ENCODE results near the gene FAM181A. TPM values are rescaled to one million over a fixed set of nuclear protein-coding genes. Genes with fewer than 3 reads are reported as not detected.

The FAM181A gene
- total and polyA plus RNA-seq, 10 of the 15 experiments (the other 5 are each of a cell fraction or from before 2014, with no cell fraction given): not detected

DNA sequence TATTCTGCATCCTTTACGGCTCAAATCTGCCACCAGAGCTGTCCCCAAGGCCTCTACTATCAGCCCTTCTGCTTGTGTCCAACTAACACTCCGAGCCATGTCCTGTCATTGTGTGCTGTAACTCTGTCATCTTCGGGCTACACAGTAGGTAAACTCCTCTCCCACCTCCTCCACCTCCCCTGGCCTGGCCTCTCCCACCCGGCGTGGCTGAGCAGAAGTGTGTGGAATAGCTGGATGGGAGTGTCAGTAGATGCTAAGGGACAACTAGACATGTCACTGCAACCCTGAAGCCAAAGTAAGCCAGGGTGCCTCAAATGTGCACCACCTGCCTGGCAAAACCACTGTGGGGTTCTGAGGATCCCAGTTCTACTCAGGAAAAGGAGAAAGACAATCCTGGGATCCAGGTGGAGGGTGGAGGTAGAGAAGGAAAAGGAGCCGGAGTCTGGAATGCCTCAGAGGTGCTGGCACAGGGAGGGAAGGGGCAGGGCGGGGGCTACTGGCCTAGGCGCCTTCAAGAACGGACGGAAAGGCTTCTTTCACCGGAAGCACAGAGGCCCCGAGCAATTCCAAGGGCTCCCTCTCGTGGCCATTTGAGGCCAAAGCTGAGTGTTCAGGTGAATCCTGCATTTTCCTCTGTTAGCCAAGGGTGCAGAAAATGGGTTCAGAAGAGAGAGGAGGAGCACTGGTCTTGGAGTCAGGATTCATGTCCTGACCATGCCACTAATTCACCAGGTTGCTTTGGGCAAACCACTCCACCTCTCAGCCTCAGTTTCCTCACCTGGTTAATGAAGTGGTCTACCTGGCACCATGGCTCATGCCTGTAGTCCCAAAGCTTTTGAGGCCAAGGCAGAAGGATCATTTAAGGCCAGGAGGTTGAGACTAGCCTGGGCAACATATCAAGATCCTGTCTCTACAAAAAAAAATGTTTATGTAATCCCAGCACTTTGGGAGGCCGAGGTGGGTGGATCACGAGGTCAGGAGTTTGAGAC lies 20.5 kb upstream of the FAM181A start (continued):
- TF ChIP-seq, protein P1, sequence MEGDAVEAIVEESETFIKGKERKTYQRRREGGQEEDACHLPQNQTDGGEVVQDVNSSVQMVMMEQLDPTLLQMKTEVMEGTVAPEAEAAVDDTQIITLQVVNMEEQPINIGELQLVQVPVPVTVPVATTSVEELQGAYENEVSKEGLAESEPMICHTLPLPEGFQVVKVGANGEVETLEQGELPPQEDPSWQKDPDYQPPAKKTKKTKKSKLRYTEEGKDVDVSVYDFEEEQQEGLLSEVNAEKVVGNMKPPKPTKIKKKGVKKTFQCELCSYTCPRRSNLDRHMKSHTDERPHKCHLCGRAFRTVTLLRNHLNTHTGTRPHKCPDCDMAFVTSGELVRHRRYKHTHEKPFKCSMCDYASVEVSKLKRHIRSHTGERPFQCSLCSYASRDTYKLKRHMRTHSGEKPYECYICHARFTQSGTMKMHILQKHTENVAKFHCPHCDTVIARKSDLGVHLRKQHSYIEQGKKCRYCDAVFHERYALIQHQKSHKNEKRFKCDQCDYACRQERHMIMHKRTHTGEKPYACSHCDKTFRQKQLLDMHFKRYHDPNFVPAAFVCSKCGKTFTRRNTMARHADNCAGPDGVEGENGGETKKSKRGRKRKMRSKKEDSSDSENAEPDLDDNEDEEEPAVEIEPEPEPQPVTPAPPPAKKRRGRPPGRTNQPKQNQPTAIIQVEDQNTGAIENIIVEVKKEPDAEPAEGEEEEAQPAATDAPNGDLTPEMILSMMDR (IDR thresholded peaks at IDR 0.05 in 2 of 3, conservative IDR thresholded peaks at IDR 0.05 in 1 of 3; ENCODE audit: control insufficient read depth in 2 of 3, extremely low read depth in 1 of 3, insufficient read depth in 1 of 3, low read depth in 3 of 3, low read length in 3 of 3): peak; percentile 81 to 86 (median 83)
- TF ChIP-seq, protein P2, sequence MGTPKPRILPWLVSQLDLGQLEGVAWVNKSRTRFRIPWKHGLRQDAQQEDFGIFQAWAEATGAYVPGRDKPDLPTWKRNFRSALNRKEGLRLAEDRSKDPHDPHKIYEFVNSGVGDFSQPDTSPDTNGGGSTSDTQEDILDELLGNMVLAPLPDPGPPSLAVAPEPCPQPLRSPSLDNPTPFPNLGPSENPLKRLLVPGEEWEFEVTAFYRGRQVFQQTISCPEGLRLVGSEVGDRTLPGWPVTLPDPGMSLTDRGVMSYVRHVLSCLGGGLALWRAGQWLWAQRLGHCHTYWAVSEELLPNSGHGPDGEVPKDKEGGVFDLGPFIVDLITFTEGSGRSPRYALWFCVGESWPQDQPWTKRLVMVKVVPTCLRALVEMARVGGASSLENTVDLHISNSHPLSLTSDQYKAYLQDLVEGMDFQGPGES (IDR thresholded peaks at IDR 0.05): no peak
- no peak for TF ChIP-seq IKZF2 (IDR thresholded peaks at IDR 0.05)
- TF ChIP-seq TCF7 (IDR thresholded peaks at IDR 0.05; ENCODE audit: borderline replicate concordance): no peak
- no peak for TF ChIP-seq EED (IDR thresholded peaks at IDR 0.05; ENCODE audit: low read depth)
- peak; percentile 54 for TF ChIP-seq SMC3 (IDR thresholded peaks at IDR 0.05; ENCODE audit: borderline replicate concordance, low read length)
- TF ChIP-seq LARP7 (IDR thresholded peaks at IDR 0.05): no peak
- TF ChIP-seq ZNF622 (IDR thresholded peaks at IDR 0.05): no peak
- TF ChIP-seq CHD2 (IDR thresholded peaks at IDR 0.05; ENCODE audit: borderline replicate concordance, low read depth, low read length): no peak
- no peak for TF ChIP-seq YBX1 (IDR thresholded peaks at IDR 0.05)
- TF ChIP-seq RUNX3 (IDR thresholded peaks at IDR 0.05; ENCODE audit: low read length): no peak
